NCI-H1417 (cell line): ENCODE results near the gene CHST9.
"Not testable (repeated sequence)": the region's sequence is repeated elsewhere in the genome, so short reads cannot be mapped to it uniquely, and the experiment has no call there.

ENCODE experiments used
- DNase-seq, 3 experiments: peaks; one replicate each; lab custom pipeline; 2025; lab: John Stamatoyannopoulos, UW

CHST9 gene

GRCh38 chr18:27171993-27172392 lies 13.1 kb downstream of the CHST9 start:
- no peak for DNase-seq

- DNase-seq: no peak
Observed at GRCh38 chr18:27165412-27165811, 19.7 kb downstream of the CHST9 start.

- no peak for DNase-seq
Observed at GRCh38 chr18:27164905-27165304, 20.2 kb downstream of the CHST9 start.

- DNase-seq: not testable (repeated sequence)
Observed at GRCh38 chr18:27163197-27163716, 21.9 kb downstream of the CHST9 start.

GRCh38 chr18:27149240-27149639 lies 35.9 kb downstream of the CHST9 start:
- not testable (repeated sequence) for DNase-seq

- DNase-seq: no peak
Observed at GRCh38 chr18:27144672-27145071, 40.4 kb downstream of the CHST9 start.

GRCh38 chr18:27143580-27144287 lies 41.4 kb downstream of the CHST9 start:
- DNase-seq: no peak

- DNase-seq: no peak
Observed at GRCh38 chr18:27142891-27143290, 42.2 kb downstream of the CHST9 start.

- no peak for DNase-seq
Observed at GRCh38 chr18:27141876-27142275, 43.2 kb downstream of the CHST9 start.

GRCh38 chr18:27138079-27138478 lies 47.0 kb downstream of the CHST9 start:
- peak in 1 of 3 experiments; percentile 35 for DNase-seq

GRCh38 chr18:27136208-27136535 lies 48.9 kb downstream of the CHST9 start:
- no peak for DNase-seq

GRCh38 chr18:27135504-27136207 lies 49.5 kb downstream of the CHST9 start:
- DNase-seq: no peak

- DNase-seq: peak in 1 of 3 experiments; percentile 46
Observed at GRCh38 chr18:27130065-27130630, 55.0 kb downstream of the CHST9 start.

- DNase-seq: no peak
Observed at GRCh38 chr18:27124196-27124595, 60.9 kb downstream of the CHST9 start.

- no peak for DNase-seq
Observed at GRCh38 chr18:27121108-27121507, 64.0 kb downstream of the CHST9 start.

GRCh38 chr18:27120246-27120645 lies 64.9 kb downstream of the CHST9 start:
- no peak for DNase-seq

GRCh38 chr18:27118973-27119372 lies 66.1 kb downstream of the CHST9 start:
- no peak for DNase-seq

GRCh38 chr18:27114842-27115241 lies 70.3 kb downstream of the CHST9 start:
- no peak for DNase-seq

GRCh38 chr18:27113358-27113757 lies 71.8 kb downstream of the CHST9 start:
- no peak for DNase-seq

GRCh38 chr18:27110319-27110718 lies 74.8 kb downstream of the CHST9 start:
- peak in 2 of 3 experiments; percentile 39 to 76 for DNase-seq

GRCh38 chr18:27109451-27109850 lies 75.7 kb downstream of the CHST9 start:
- DNase-seq: peak in 2 of 3 experiments; percentile 5 to 34

GRCh38 chr18:27108842-27109241 lies 76.3 kb downstream of the CHST9 start:
- DNase-seq: no peak

- DNase-seq: no peak
Observed at GRCh38 chr18:27104743-27105142, 80.4 kb downstream of the CHST9 start.
